ENCODE data around the gene UBE4A.
"Not testable (repeated sequence)": the region's sequence is repeated elsewhere in the genome, so short reads cannot be mapped to it uniquely, and the experiment has no call there.

Gene UBE4A

GRCh38 chr11:118410055-118410745, 50.8 kb downstream of the UBE4A start:
- no peak overlapping the region for H3K4me3 ChIP-seq (ENCODE audit: low read depth, low read length)
- no peak for TF ChIP-seq CTCF (IDR thresholded peaks at IDR 0.05; ENCODE audit: low read depth, low read length, missing control alignments)
- DNase-seq (ENCODE audit: low read depth): no peak

- no peak for DNase-seq (ENCODE audit: low read depth)
- TF ChIP-seq CTCF (IDR thresholded peaks at IDR 0.05; ENCODE audit: low read depth, low read length, missing control alignments): no peak
- no peak overlapping the region for H3K4me3 ChIP-seq (ENCODE audit: low read depth, low read length)
Observed at GRCh38 chr11:118411530-118411929, 52.1 kb downstream of the UBE4A start.

GRCh38 chr11:118412921-118413320, 53.5 kb downstream of the UBE4A start:
- DNase-seq (ENCODE audit: low read depth): no peak
- H3K4me3 ChIP-seq (ENCODE audit: low read depth, low read length): no peak overlapping the region
- TF ChIP-seq CTCF (IDR thresholded peaks at IDR 0.05; ENCODE audit: low read depth, low read length, missing control alignments): no peak

- DNase-seq (ENCODE audit: low read depth): no peak
- TF ChIP-seq CTCF (IDR thresholded peaks at IDR 0.05; ENCODE audit: low read depth, low read length, missing control alignments): no peak
- H3K4me3 ChIP-seq (ENCODE audit: low read depth, low read length): no peak overlapping the region
Observed at GRCh38 chr11:118415062-118415738, 55.8 kb downstream of the UBE4A start.

- no peak overlapping the region for H3K4me3 ChIP-seq (ENCODE audit: low read depth, low read length)
- DNase-seq (ENCODE audit: low read depth): no peak
- no peak for TF ChIP-seq CTCF (IDR thresholded peaks at IDR 0.05; ENCODE audit: low read depth, low read length, missing control alignments)
Observed at GRCh38 chr11:118415739-118416068, 56.3 kb downstream of the UBE4A start.

- not testable (repeated sequence) for H3K4me3 ChIP-seq (ENCODE audit: low read depth, low read length); DNase-seq (ENCODE audit: low read depth)
Observed at GRCh38 chr11:118416900-118417299, 57.5 kb downstream of the UBE4A start.

- no peak for DNase-seq (ENCODE audit: low read depth)
Observed at GRCh38 chr11:118417801-118418200, 58.4 kb downstream of the UBE4A start.

More at GRCh38 chr11:118417801-118418200, 58.4 kb downstream of the UBE4A start:
- TF ChIP-seq CTCF (IDR thresholded peaks at IDR 0.05; ENCODE audit: low read depth, low read length, missing control alignments): no peak
- no peak overlapping the region for H3K4me3 ChIP-seq (ENCODE audit: low read depth, low read length)

All from GM12864 (cell line).